Activated CD8-positive, alpha-beta memory T cell treated with anti-CD3 and anti-CD28 coated beads for 48 hours (primary cell): ENCODE results near the gene TMEM87B.
"Not testable (repeated sequence)": the region's sequence is repeated elsewhere in the genome, so short reads cannot be mapped to it uniquely, and the experiment has no call there.

Experiments used
- DNase-seq, 3 experiments: peaks; one replicate each; pipeline ENCODE4 v3.0.0-alpha.2; 2020; ENCODE audit warnings: low read depth in 2 of 3, low spot score in 2 of 3

TMEM87B gene

DNA sequence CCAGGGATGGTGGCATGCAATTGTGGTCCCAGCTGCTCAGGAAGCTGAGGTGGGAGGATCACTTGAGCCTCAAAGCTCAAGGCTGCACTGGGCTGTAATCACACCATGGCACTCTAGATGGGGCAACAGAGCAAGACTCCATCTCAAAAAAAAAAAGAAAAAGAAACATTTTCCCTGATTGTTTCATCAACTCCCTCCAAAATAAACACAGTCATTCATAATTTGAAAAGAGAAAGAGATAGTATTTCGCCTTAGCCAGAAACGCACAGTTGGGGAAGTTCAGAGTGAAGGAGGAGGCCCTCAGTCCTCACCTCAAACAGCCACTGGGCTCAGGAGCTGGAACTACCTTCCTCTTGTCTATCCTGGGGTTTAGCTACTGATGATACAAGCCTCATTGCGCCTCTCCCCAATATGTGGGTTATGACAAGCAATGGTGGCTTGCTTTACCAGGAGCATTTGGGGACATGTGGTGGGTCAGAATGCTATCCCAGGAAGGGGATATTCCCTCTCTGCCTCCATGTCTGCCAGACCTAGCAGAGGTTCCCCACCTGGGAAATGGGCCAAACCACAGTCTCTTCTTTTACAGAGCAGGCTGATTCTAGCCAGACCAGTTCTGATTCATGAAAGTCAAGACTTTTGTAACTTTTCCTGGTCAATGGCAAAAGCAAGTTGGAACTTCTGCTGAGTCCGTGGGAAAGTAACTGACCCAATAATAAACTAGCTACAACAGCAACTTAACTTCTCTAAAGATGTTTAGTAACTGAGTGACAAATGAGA is 22.2 kb upstream of the TMEM87B start:
- no peak for DNase-seq

GRCh38 chr2:112033600-112033999 is 21.5 kb upstream of the TMEM87B start:
- no peak for DNase-seq

DNA sequence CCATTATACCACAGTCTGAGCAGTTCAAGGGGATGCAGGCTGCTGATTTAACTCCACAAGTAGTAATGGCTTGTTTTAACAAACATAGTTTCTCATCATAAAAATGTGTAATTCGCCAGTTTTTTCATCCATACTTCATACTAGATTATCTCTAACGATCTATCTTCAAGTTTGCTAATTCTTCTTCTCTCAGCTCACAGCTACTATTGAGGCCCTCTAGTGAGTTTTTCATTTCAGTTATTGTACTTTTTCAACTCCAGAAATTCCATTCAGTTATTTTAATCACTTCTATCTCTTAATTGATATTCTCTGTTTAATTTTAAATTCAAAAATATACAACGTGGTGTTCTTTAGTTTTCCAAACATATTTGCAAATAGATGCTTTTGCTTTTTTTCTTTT is 20.1 kb upstream of the TMEM87B start:
- no peak for DNase-seq

GRCh38 chr2:112035786-112036185 is 19.3 kb upstream of the TMEM87B start:
- no peak for DNase-seq

GRCh38 chr2:112039556-112039955 is 15.5 kb upstream of the TMEM87B start:
- DNase-seq, result not testable (repeated sequence)

GRCh38 chr2:112040066-112040465 is 15.0 kb upstream of the TMEM87B start:
- not testable (repeated sequence) for DNase-seq

GRCh38 chr2:112041460-112041859 is 13.6 kb upstream of the TMEM87B start:
- not testable (repeated sequence) for DNase-seq

DNA sequence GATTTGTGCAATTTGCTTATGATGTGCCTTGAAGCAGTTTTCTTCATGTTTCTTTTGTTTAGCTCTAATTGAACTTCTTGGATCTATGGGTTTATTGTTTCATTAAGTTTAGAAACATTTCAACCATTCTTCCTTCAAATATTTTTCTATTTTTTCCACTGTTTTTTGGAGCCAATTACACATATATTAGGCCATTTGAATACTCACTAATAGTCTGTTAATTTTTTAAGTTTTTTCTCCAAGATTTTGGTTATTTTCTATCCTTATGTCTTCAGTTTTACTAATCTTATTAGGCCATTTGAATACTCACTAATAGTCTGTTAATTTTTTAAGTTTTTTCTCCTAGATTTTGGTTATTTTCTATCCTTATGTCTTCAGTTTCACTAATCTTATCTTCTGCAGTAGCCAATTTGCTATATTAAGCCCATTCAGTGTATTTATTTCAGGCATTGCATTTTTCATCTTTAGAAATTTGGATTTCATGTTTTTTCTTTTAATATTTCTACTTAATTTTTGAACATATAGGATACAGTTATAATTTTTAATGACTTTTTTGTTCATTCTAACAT is 9.5 kb upstream of the TMEM87B start:
- no peak for DNase-seq

DNA sequence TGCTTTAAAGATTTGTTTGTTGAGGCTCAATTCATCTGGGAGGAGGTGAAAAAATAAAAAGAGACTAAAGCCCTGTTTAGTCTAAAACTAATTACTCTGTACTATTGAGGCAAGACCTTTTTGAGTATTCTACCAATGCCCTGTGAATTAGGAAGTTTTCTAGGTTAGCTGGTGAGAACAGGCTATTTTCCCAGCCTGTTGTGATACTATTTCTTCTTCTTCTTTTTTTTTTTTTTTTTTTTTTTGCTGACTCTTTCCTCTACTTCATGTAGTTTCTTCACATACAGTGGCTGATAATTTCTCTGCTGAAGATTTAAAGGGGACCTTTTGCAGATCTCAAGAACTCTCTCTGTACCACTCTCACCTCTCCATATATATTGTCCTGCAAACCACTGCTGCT is 8.8 kb upstream of the TMEM87B start:
- no peak for DNase-seq

GRCh38 chr2:112047537-112048235 is 7.4 kb upstream of the TMEM87B start:
- DNase-seq, result no peak

- no peak for DNase-seq
Observed at GRCh38 chr2:112048236-112048592, 6.9 kb upstream of the TMEM87B start.

GRCh38 chr2:112048887-112049286 is 6.2 kb upstream of the TMEM87B start:
- no peak for DNase-seq

DNA sequence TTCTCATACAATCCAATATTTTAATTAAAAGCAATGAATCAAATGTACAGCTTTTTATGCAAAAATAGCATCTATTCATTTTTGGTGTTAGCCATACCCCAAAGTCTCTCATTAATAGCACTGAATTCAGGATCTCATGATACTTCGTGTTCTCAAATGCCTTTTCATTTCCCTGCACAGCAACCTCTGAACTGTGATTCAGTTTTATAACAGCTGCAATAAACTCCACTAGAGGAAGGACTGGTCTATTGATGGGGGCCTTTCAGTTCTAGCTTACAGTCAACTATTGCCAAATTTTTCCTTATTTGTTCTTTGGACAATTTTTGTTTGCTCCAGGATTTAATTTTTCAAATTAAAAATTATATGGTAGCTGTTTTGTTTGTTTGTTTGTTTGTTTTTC is 4.8 kb upstream of the TMEM87B start:
- no peak for DNase-seq

- peak; percentile 87 to 96 (median 92) for DNase-seq
Observed at GRCh38 chr2:112053917-112054846, 887 bp upstream of the TMEM87B start.

GRCh38 chr2:112055730-112056625 is 909 bp downstream of the TMEM87B start:
- peak in 1 of 3 experiments; percentile 35 for DNase-seq

DNA sequence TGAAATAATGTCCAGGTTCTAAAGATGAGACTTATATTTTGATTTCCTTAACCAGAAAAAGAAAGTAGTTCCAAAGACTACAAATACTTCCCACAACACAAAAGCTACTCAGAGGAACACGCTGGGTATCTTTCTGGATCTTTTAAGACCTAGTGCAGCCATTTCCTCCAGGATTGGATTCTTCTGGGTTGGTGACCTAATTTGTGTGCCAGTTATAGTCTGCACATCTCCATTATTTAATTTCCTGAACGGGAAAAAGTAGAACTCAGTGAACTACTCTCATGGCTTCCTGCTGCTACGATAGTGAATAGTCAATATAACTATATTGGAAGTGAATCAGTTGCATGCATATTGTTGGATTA is 1.5 kb downstream of the TMEM87B start:
- DNase-seq, result no peak

- DNase-seq, result no peak
Observed at GRCh38 chr2:112059671-112060070, 4.6 kb downstream of the TMEM87B start.

DNA sequence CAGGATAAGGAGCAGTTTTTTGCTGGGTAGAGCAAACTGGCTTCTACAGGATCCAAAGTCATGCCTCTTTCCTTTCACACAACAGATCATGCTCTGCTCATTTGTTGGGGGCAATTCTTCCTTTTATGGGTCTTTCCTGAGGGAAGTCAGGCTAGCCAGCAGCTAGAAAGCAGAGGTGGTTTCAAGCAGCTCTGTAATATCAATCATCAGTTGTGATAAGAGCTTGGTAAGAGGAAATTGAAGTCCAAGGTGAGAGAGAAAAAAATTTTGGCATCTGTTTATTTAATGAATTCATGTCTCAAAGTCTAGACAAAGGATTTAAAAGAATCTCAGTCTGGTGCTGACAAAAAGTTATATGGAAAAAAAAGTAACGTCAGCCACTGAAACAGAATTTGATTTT is 6.2 kb downstream of the TMEM87B start:
- DNase-seq, result no peak

GRCh38 chr2:112061840-112062239 is 6.8 kb downstream of the TMEM87B start:
- no peak for DNase-seq

GRCh38 chr2:112062894-112063293 is 7.8 kb downstream of the TMEM87B start:
- DNase-seq, result no peak
